ENCODE data around the gene XXYLT1. TPM values are rescaled to one million over a fixed set of nuclear protein-coding genes. Genes with fewer than 3 reads are reported as not detected.

Gene XXYLT1
- total RNA-seq, 1 experiment from 2014 or later, result 43.7 TPM

GRCh38 chr3:195068084-195069080 lies 202.6 kb downstream of the XXYLT1 start:
- no peaks in the 10 kb centered on the region for H3K9me3 ChIP-seq
- H3K36me3 ChIP-seq, result peaks cover 9% of the 10 kb centered on the region; the same call in 1 of the 2 replicates
- no peak for DNase-seq
- no peak overlapping the region for H3K4me3 ChIP-seq
- H3K27me3 ChIP-seq, result no peaks in the 10 kb centered on the region

DNA sequence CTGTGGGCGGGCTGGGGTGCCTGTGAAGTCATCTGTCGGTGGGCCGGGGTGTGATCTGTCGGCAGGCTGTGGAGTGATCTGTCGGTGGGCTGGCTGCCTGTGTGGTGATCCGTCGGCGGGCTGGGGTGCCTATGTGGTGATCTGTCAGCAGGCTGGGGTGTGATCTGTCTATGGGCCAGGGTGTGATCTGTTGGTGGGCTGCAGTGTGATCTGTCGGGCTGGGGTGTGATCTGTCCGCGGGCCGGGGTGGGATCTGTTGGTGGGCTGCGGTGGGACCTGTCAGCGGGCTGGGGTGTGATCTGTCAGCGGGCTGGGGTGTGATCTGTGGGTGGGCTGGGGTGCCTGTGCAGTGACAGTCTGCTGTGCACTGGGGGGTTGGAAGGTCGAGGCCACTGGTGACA lies 204.5 kb downstream of the XXYLT1 start:
- no peaks in the 10 kb centered on the region for H3K27me3 ChIP-seq
- H3K4me3 ChIP-seq, result no peak overlapping the region
- H3K36me3 ChIP-seq, result peaks cover 9% of the 10 kb centered on the region; the same call in 1 of the 2 replicates
- DNase-seq, result no peak
- no peaks in the 10 kb centered on the region for H3K9me3 ChIP-seq

DNA sequence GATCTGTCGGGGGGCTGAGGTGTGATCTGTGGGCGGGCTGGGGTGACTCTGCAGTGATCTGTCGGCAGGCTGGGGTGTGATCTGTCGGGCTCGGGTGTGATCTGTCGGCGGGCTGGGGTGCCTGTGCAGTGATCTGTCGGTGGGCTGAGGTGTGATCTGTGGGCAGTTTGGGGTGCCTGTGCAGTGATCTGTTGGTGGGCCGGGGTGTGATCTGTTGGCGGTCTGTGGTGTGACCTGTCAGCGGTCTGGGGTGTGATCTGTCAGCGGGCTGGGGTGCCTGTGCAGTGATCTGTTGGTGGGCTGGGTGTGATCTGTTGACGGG lies 205.1 kb downstream of the XXYLT1 start:
- no peak for DNase-seq

DNA sequence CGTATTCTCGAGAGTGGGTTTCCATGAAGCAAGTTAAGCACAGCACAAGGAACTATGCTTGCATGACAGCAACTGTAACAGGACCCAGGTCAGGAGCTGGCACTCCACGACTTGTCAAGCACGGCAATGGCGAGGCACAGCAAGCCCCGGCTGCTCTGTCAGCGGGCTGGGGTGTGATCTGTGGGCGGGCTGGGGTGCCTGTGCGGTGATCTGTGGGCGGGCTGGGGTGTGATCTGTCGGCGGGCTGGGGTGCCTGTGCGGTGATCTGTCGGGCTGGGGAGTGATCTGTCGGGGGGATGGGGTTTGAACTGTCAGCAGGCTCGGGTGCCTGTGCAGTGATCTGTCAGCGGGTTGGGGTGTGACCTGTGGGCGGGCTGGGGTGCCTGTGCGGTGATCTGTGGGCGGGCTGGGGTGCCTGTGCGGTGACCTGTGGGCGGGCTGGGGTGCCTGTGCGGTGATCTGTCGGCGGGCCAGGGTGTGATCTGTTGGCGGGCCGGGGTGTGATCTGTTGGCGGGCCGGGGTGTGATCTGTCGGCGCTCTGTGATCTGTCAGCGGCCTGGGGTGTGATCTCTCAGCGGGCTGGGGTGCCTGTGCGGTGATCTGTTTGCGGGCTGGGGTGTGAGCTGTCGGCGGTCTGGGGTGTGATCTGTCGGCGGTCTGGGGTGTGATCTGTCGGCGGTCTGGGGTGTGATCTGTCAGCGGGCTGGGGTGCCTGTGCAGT lies 205.7 kb downstream of the XXYLT1 start:
- Histone ChIP-seq H3K27me3 (no peaks in the 10 kb centered on the region), H3K9me3 (no peaks in the 10 kb centered on the region), H3K36me3 (peaks cover 9% of the 10 kb centered on the region; the same call in 1 of the 2 replicates), H3K4me3 (no peak overlapping the region)
- DNase-seq, result no peak

More for the DNA sequence above, 205.1 kb downstream of the XXYLT1 start:
- no peak overlapping the region for H3K4me3 ChIP-seq
- peaks cover 9% of the 10 kb centered on the region; the same call in 1 of the 2 replicates for H3K36me3 ChIP-seq
- H3K9me3 ChIP-seq, result no peaks in the 10 kb centered on the region
- no peaks in the 10 kb centered on the region for H3K27me3 ChIP-seq

- no peak for DNase-seq
- Histone ChIP-seq H3K36me3 (peaks cover 7% of the 10 kb centered on the region; the same call in 1 of the 2 replicates), H3K9me3 (no peaks in the 10 kb centered on the region), H3K4me3 (no peak overlapping the region), H3K27me3 (no peaks in the 10 kb centered on the region)
These were observed 206.5 kb downstream of the XXYLT1 start for GRCh38 chr3:195064300-195064931.

DNA sequence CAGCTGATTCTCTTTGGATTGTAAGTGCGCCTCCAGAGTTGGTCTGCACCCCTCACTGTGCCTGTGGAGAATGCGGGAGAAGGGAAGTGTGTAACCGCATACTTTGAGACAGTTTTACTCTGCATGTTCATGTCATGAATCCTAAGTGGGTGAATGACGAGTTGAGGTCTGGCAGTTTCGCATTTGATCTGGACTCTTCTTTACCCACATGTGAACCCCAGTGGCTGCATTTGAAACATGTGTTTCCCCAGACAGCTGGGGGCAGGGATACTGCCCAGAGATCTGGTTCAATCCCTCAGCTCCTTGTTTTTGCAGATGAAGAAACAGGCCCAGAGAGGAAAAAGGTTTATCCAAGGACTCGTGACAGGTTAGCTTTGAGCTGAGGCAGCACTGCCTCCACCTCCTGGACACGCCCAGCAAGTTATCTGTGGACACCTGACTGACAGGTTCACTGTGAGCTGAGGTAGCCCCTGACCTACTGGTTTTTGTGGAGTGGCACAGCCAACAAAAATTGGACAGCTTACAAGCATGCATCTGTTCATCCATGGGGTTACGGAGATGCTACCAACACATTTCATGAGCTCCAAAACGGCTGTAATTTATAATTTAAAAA lies 207.3 kb downstream of the XXYLT1 start:
- Histone ChIP-seq H3K36me3 (no peaks in the 10 kb centered on the region; the same call in 1 of the 2 replicates), H3K9me3 (no peaks in the 10 kb centered on the region), H3K4me3 (no peak overlapping the region), H3K27me3 (no peaks in the 10 kb centered on the region)
- DNase-seq, result no peak

DNA sequence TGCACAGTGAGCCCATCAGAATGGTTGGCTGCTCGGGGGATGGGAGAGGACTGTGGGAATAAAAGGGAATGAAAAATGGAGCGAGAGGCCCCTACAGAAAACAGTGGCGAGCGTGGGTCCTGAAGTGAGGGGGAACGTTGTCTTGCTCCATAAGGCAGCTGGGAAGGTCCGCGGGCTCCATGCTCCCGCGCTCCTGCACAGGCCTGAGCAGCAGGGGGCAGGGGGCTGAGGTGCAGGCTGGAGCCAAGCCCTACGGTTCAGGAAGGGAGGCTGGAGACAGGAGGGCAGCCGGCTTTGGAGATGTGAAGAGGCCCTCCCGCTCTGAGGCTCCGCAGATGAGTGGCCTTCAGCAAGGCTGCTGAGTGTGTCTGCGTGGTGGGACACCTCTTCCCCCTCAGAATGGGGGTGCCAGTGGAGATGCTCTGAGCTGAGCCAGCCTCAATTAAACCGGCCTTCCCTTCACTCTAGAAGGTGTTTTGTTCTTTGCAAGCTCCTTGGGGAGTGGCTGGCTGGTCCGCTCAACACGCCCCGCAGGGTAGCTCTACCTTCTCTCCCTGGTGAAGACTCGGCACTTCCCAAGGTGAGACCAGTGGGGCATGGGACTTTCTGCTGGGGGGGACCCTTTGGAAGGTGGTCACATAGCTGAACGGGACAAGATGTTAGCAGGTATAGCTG lies 208.0 kb downstream of the XXYLT1 start:
- Histone ChIP-seq H3K27me3 (no peaks in the 10 kb centered on the region), H3K4me3 (no peak overlapping the region), H3K36me3 (no peaks in the 10 kb centered on the region; the same call in 1 of the 2 replicates), H3K9me3 (no peaks in the 10 kb centered on the region)
- no peak for DNase-seq

DNA sequence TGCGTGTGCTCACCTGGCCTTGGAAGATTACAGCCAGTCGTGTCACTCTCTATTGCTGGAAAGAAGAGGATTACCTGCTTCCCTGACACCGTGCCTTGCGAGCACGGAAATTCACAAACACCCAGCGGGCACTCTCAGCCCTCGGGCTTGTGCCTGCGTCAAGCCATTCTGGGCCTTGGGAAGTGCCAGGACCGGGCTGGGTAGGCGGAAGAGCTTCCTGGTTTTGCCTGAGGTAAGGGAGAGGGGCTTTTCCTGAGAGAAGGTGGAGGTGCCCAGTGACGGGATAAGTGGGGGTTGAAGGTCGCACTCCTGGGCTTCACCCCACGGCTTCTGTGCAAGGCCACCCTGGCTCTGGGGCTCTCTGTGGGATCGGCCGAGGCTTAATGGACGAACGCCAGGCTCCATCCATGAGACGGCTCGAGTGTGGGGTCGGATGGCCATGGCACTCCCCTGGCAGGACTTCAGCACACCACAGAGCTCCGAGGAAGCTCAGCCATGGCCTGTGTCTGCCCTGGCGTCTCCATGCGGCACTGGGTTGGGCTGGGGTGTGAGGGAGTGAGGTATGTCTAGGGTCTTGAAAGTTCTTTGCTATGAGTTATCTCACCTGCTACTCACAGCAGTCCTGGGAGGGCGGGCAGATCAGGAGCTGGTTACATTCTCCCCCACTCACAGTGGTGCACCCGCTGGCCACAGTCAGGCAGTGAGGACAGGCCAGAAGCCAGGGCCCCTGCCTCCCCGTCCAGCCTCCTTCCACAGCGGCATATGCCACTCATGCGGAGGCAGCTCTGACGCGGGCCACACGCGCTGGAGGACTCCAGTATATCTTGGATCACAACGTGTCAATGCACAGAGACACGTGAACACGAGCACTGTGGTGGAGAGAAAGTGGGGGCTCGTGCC lies 209.0 kb downstream of the XXYLT1 start:
- Histone ChIP-seq H3K27me3 (no peaks in the 10 kb centered on the region), H3K9me3 (no peaks in the 10 kb centered on the region)

GRCh38 chr3:195060531-195061291 lies 210.2 kb downstream of the XXYLT1 start:
- Histone ChIP-seq H3K4me3 (no peak overlapping the region), H3K36me3 (no peaks in the 10 kb centered on the region), H3K27me3 (no peaks in the 10 kb centered on the region), H3K9me3 (no peaks in the 10 kb centered on the region)
- DNase-seq, result no peak

More for the DNA sequence above, 209.0 kb downstream of the XXYLT1 start:
- no peak for DNase-seq
- Histone ChIP-seq H3K36me3 (no peaks in the 10 kb centered on the region; the same call in 1 of the 2 replicates), H3K4me3 (no peak overlapping the region)

- no peak for DNase-seq
- no peaks in the 10 kb centered on the region for H3K27me3 ChIP-seq
- no peaks in the 10 kb centered on the region for H3K9me3 ChIP-seq
- H3K36me3 ChIP-seq, result no peaks in the 10 kb centered on the region
- no peak overlapping the region for H3K4me3 ChIP-seq
These were observed 210.8 kb downstream of the XXYLT1 start for GRCh38 chr3:195060217-195060481.

DNA sequence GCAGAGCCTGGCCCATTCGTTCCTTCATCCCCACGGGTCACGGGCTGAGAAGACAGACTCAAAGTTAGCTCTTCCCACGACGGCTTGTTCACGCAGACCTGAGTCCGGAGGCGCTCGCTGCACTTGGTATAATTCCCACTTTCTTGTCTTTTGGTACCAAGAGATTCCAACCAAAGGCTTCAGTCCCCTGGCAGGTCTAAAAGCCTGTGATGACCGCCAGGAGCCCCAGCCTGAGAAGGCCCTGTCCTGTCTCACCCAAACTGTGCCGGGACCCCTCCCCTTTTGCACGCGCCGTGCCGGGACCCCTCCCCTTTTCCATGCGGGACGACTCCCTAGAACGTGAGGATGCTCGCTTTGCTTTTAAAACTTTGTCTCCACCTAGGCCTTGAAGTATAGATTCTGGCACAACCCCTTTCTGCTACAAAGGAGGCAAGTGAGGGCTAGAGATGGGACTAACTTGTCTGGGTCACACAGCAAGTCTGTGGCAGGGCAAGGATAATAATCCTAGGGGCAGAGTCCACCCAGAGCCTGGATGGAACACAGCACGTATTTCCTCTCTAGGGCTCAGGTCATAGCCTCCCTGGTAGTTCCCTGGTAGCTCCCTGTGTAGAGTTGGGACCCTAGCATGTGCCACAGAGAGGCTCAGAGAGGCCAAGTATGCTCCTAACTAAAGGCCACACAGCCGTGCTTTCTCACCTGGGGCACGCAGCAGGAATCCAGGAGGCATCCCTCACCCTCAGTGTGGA lies 211.3 kb downstream of the XXYLT1 start:
- DNase-seq, result no peak
- H3K36me3 ChIP-seq, result no peaks in the 10 kb centered on the region
- no peak overlapping the region for H3K4me3 ChIP-seq
- no peaks in the 10 kb centered on the region for H3K9me3 ChIP-seq
- no peaks in the 10 kb centered on the region for H3K27me3 ChIP-seq

DNA sequence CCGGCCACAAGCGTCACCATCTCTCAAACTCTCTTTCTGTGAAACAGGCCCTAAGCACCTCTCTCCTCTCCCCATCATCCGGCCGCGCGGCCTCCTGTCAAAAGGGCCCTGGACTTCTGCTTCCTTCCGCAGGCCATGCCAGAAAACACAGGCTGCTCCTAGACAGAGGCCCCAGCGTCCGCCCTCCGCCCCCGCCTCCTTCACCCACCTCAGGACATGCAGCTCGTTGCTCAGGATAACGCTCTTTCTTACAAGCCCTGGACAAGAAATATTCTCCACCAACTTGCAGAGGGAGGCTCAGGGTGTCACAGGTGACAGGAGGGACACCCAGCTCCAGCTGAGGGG lies 212.0 kb downstream of the XXYLT1 start:
- no peaks in the 10 kb centered on the region for H3K36me3 ChIP-seq
- no peaks in the 10 kb centered on the region for H3K27me3 ChIP-seq
- H3K9me3 ChIP-seq, result no peaks in the 10 kb centered on the region
- no peak overlapping the region for H3K4me3 ChIP-seq
- no peak for DNase-seq

DNA sequence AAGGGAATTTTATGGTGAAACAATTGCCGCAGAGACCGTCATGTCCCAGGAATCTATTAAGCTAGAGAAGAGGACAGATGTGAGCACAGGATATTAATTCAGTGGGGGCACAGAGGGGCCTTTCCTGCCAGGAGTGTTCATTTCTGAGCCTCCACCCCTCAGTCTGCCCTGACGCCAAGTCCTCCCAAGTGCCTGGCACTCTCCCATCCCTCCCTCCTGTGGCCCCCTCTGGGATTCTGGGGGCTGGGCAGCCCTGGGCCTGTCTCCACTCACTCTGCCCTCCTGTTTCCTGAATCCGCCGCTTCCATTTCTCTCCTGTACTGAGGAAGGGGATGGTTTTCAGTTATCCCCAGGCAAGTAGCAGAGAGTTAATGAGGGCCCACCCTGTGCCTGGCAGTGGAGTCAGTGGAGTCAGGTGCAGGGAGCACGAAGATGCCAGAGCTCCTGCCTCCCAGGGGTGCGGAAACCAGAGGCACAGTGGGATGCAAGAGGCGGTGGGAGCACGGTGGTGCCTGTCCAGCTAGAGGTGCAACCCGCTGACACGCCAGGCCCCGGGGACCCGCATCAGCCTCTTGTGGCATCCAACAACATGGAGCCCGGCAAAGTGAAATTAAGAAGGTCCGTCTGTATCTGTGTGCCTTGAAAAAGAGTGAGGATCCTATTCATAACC lies 212.5 kb downstream of the XXYLT1 start:
- H3K27me3 ChIP-seq, result no peaks in the 10 kb centered on the region

DNA sequence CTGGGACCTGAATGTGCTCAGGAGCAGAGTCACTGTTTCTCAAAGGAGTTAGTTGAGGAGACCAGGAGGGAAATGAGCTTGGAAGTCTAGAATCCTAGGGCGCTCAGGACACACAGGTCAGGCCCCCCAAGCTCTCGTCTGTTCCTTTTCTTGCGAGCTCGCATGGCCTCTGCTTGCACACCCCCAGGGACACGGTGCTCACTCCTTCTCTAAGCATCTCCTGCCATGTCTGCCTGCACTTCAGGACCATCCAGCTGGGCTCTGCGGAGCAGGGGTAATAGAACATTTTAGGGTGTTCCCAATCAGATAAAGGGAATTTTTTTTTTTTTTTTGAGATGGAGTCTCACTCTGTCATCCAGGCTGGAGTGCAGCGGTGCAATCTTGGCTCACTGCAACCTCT lies 213.2 kb downstream of the XXYLT1 start:
- Histone ChIP-seq H3K36me3 (no peaks in the 10 kb centered on the region), H3K9me3 (no peaks in the 10 kb centered on the region), H3K27me3 (no peaks in the 10 kb centered on the region), H3K4me3 (no peak overlapping the region)
- DNase-seq, result no peak

More for the DNA sequence above, 212.5 kb downstream of the XXYLT1 start:
- Histone ChIP-seq H3K9me3 (no peaks in the 10 kb centered on the region), H3K4me3 (no peak overlapping the region), H3K36me3 (no peaks in the 10 kb centered on the region)
- no peak for DNase-seq
